Measurements from ENCODE around the gene TMEM190.
A peak's percentile ranks its signal among the peaks of the same experiment; 100 is the strongest.

TMEM190 gene

DNA sequence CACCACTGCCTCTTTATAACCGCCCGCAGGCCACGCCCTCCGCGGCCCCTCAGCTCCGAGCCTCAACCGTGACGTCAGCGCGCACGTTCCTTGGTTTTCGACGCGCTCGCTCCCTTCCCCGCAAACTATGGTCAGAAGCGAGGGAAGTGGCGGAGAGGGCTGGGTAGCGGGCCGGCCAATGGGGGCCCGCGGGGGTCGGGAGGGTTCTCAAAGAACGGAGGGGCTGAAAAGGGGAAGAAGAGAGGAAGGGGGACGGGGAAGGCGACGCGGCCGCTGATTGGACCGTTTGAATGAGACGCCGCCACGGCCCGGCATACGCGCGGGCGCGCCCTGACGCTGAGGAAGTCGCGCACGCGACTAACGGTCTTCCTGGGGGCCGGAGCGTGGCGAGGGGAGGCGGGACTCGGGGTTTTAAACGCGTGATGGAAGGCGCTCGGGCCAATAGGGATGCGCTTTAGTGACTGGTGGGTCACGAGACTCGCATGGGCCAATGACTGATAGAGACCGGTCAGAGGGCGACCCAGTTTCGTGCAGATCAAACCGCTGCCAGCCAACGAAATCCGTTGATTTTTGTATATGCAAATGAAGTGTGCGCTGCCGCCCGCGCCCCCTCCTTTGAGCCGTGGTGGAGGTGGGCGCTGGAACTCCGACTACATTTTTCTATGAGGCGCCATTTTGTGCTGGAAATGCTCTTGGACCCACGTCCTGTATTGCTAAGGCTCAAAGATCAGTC, 31.3 kb downstream of the TMEM190 start (continued):
- TF ChIP-seq ZBTB20 (tag by site-specific recombination; IDR thresholded peaks at IDR 0.05) = peak; percentile 88
- peak; percentile 97 for TF ChIP-seq ZBTB21 (tag by site-specific recombination; IDR thresholded peaks at IDR 0.05)
- no peak for TF ChIP-seq ZNF48 (tag by site-specific recombination; IDR thresholded peaks at IDR 0.05)
- TF ChIP-seq ZFP41 (tag by site-specific recombination; IDR thresholded peaks at IDR 0.05; ENCODE audit: borderline replicate concordance) = no peak
- TF ChIP-seq ZNF280C (tag by site-specific recombination; IDR thresholded peaks at IDR 0.05) = no peak
- TF ChIP-seq ZNF707 (tag by site-specific recombination; IDR thresholded peaks at IDR 0.05) = no peak
- no peak for TF ChIP-seq PRDM2 (tag by site-specific recombination; IDR thresholded peaks at IDR 0.05; ENCODE audit: borderline replicate concordance)
- TF ChIP-seq, protein P1, sequence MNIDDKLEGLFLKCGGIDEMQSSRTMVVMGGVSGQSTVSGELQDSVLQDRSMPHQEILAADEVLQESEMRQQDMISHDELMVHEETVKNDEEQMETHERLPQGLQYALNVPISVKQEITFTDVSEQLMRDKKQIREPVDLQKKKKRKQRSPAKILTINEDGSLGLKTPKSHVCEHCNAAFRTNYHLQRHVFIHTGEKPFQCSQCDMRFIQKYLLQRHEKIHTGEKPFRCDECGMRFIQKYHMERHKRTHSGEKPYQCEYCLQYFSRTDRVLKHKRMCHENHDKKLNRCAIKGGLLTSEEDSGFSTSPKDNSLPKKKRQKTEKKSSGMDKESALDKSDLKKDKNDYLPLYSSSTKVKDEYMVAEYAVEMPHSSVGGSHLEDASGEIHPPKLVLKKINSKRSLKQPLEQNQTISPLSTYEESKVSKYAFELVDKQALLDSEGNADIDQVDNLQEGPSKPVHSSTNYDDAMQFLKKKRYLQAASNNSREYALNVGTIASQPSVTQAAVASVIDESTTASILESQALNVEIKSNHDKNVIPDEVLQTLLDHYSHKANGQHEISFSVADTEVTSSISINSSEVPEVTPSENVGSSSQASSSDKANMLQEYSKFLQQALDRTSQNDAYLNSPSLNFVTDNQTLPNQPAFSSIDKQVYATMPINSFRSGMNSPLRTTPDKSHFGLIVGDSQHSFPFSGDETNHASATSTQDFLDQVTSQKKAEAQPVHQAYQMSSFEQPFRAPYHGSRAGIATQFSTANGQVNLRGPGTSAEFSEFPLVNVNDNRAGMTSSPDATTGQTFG (tag by site-specific recombination; IDR thresholded peaks at IDR 0.05; ENCODE audit: borderline replicate concordance) = no peak
- TF ChIP-seq ZNF544 (tag by site-specific recombination; IDR thresholded peaks at IDR 0.05) = no peak
- TF ChIP-seq ZBTB10 (tag by site-specific recombination; IDR thresholded peaks at IDR 0.05) = peak; percentile 82
- no peak for TF ChIP-seq ZNF19 (tag by site-specific recombination; IDR thresholded peaks at IDR 0.05; ENCODE audit: low read depth)
- TF ChIP-seq EGR2 (tag by site-specific recombination; IDR thresholded peaks at IDR 0.05; ENCODE audit: low read depth) = peak; percentile 42
- no peak for TF ChIP-seq ZNF175 (tag by site-specific recombination; IDR thresholded peaks at IDR 0.05)
- TF ChIP-seq ZNF571 (tag by site-specific recombination; IDR thresholded peaks at IDR 0.05) = no peak
- peak; percentile 72; the same call in 1 of the 2 replicates for TF ChIP-seq ZBTB7A (tag by site-specific recombination; IDR thresholded peaks at IDR 0.05; ENCODE audit: low read depth)
- TF ChIP-seq PRDM1 (tag by site-specific recombination; IDR thresholded peaks at IDR 0.05) = no peak
- 0 out of 2 replicates have a peak, but pooled peaks have one; percentile 29 for TF ChIP-seq ZIC2 (tag by site-specific recombination; IDR thresholded peaks at IDR 0.05)
- 0 out of 2 replicates have a peak, but pooled peaks have one; percentile 47 for TF ChIP-seq BCL11B (tag by site-specific recombination; IDR thresholded peaks at IDR 0.05; ENCODE audit: low read depth)
- TF ChIP-seq ZNF561 (tag by site-specific recombination; IDR thresholded peaks at IDR 0.05; ENCODE audit: borderline replicate concordance) = no peak
- no peak for TF ChIP-seq ZNF626 (tag by site-specific recombination; IDR thresholded peaks at IDR 0.05)
- no peak for TF ChIP-seq ZNF114 (tag by site-specific recombination; IDR thresholded peaks at IDR 0.05)
- no peak for TF ChIP-seq ZNF776 (tag by site-specific recombination; IDR thresholded peaks at IDR 0.05; ENCODE audit: borderline replicate concordance)

Data from HEK293 (cell line).